SK-N-SH treated with all-trans-retinoic acid at 6 μM for 48 hours (cell line): ENCODE measurements around the gene RALB.

ENCODE experiments used
- ATAC-seq: fragments of 200-7000 bp; cut with Tn5 transposase; 3 replicates; pipeline ENCODE4 v1.9.1; 2020; ENCODE audit warnings: mild to moderate bottlenecking, moderate library complexity
- ARNTL ChIP-seq: fragments of 450-650 bp; formaldehyde crosslinking; IDR thresholded peaks from 2 replicates; pipeline ENCODE4 v1.5.0; 2020; ENCODE audit warnings: low read depth, mild to moderate bottlenecking, moderate library complexity, borderline replicate concordance
- BACH2 ChIP-seq: fragments of 250-450 bp; sonication (Bioruptor Pico); IDR thresholded peaks from 2 replicates; pipeline ENCODE4 v1.9.0; 2021; ENCODE audit warnings: mild to moderate bottlenecking, borderline replicate concordance
- CSDC2 ChIP-seq: fragments of 250-450 bp; sonication (Bioruptor Pico); IDR thresholded peaks from 2 replicates; pipeline ENCODE4 v1.5.0; 2020; ENCODE audit warnings: mild to moderate bottlenecking, moderate library complexity
- GLIS3 ChIP-seq: fragments of 250-450 bp; sonication (Bioruptor Pico); IDR thresholded peaks from 2 replicates; pipeline ENCODE4 v1.5.0; 2020; ENCODE audit warnings: mild to moderate bottlenecking, moderate library complexity
- RARB ChIP-seq: fragments of 250-450 bp; sonication (Bioruptor Pico); IDR thresholded peaks from 2 replicates; pipeline ENCODE4 v1.8.0; 2021; ENCODE audit warnings: mild to moderate bottlenecking, moderate library complexity
- SNAI2 ChIP-seq: fragments of 250-450 bp; sonication (Bioruptor Pico); IDR thresholded peaks from 2 replicates; pipeline ENCODE4 v1.5.0; 2020; ENCODE audit warnings: mild to moderate bottlenecking, moderate library complexity
- TCF4 ChIP-seq: fragments of 250-450 bp; sonication (Bioruptor Pico); IDR thresholded peaks from 2 replicates; pipeline ENCODE4 v1.8.0; 2021; ENCODE audit warnings: mild to moderate bottlenecking, moderate library complexity, borderline replicate concordance
- ZC3H10 ChIP-seq: fragments of 250-450 bp; sonication (Bioruptor Pico); IDR thresholded peaks from 2 replicates; pipeline ENCODE4 v1.5.1; 2021; ENCODE audit warnings: mild to moderate bottlenecking, moderate library complexity
- ZFP3 ChIP-seq: fragments of 250-450 bp; sonication (Bioruptor Pico); IDR thresholded peaks from 2 replicates; pipeline ENCODE4 v1.5.0; 2020; ENCODE audit warnings: mild to moderate bottlenecking, moderate library complexity
- ZNF565 ChIP-seq: fragments of 450-650 bp; formaldehyde crosslinking; conservative IDR thresholded peaks from 2 replicates; pipeline ENCODE4 v1.5.0; 2020; ENCODE audit warnings: low read depth, mild to moderate bottlenecking, moderate library complexity
- ZNF70 ChIP-seq: fragments of 450-650 bp; formaldehyde crosslinking; IDR thresholded peaks from 2 replicates; pipeline ENCODE4 v1.5.0; 2020; ENCODE audit warnings: mild to moderate bottlenecking, moderate library complexity
- ZNF8 ChIP-seq: fragments of 450-650 bp; formaldehyde crosslinking; IDR thresholded peaks from 2 replicates; pipeline ENCODE4 v1.5.0; 2020; ENCODE audit warnings: mild to moderate bottlenecking, moderate library complexity
- TF ChIP-seq, protein P1 (sequence below): fragments of 250-450 bp; sonication (Bioruptor Pico); IDR thresholded peaks from 2 replicates; pipeline ENCODE4 v1.8.0; 2021; ENCODE audit warnings: low read depth, mild to moderate bottlenecking, moderate library complexity, borderline replicate concordance
- TF ChIP-seq, protein P2 (sequence below): fragments of 250-450 bp; sonication (Bioruptor Pico); IDR thresholded peaks from 2 replicates; pipeline ENCODE4 v1.5.0; 2020; ENCODE audit warnings: mild to moderate bottlenecking, moderate library complexity
- TF ChIP-seq, protein P3 (sequence below): fragments of 250-450 bp; sonication (Bioruptor Pico); IDR thresholded peaks from 2 replicates; pipeline ENCODE4 v1.5.1; 2021; ENCODE audit warnings: mild to moderate bottlenecking, moderate library complexity
- TF ChIP-seq, protein P4 (sequence below): fragments of 250-450 bp; sonication (Bioruptor Pico); IDR thresholded peaks from 2 replicates; pipeline ENCODE4 v1.8.0; 2020; ENCODE audit warnings: mild to moderate bottlenecking, moderate library complexity, borderline replicate concordance
- TF ChIP-seq, protein P5 (sequence below): fragments of 250-450 bp; sonication (Bioruptor Pico); IDR thresholded peaks from 2 replicates; pipeline ENCODE4 v1.5.1; 2020; ENCODE audit warnings: low read depth, mild to moderate bottlenecking, moderate library complexity

The RALB gene

DNA sequence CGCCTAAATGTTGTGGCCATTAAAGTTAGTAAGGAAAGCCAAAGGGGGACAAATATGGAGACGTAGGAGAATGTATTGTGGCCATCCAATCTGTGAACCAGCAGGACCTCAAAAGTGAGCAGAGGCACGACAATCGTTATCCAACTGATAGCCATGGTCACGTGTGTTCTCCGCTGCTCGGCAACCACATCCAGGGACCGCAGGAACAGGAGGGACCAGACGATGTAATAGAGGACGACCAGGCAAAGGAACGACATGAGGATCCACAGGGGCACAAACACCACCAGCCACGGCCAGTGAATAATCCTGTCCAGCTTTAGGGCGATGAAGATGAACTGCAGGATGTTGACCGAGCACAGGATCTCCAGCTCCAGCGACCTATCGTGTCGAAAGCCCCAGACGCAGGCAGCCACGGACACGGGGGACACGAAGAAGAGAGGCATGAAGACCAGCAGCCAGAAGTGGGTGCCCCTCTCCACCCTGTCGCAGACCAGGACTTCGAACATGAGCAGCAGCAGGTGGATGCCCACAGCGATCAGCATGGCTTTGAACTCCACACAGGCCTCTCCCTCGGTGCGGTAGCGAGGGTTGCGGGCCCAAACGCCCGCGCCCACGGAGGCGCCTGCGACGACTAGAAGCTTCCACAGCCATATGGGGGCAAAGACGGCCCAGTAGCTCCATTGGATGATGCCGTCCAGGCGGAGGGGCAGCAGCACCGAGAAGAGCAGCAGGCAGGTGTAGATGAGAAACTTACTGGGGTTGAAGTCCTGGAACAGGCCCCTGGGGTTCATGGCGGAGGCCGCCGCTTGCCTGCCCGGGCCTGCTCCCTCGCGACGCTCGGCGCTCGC is 30.2 kb upstream of the RALB start:
- no peak for TF ChIP-seq TCF4
- no peak for TF ChIP-seq ARNTL (CRISPR knock-in tag)
- TF ChIP-seq BACH2 = no peak
- TF ChIP-seq, protein P1, sequence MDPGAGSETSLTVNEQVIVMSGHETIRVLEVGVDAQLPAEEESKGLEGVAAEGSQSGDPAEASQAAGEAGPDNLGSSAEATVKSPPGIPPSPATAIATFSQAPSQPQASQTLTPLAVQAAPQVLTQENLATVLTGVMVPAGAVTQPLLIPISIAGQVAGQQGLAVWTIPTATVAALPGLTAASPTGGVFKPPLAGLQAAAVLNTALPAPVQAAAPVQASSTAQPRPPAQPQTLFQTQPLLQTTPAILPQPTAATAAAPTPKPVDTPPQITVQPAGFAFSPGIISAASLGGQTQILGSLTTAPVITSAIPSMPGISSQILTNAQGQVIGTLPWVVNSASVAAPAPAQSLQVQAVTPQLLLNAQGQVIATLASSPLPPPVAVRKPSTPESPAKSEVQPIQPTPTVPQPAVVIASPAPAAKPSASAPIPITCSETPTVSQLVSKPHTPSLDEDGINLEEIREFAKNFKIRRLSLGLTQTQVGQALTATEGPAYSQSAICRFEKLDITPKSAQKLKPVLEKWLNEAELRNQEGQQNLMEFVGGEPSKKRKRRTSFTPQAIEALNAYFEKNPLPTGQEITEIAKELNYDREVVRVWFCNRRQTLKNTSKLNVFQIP (CRISPR knock-in tag) = no peak
- TF ChIP-seq CSDC2 (CRISPR knock-in tag) = no peak
- no peak for TF ChIP-seq ZNF70
- no peak for TF ChIP-seq RARB (CRISPR knock-in tag)
- no peak for TF ChIP-seq ZC3H10 (CRISPR knock-in tag)
- TF ChIP-seq, protein P2, sequence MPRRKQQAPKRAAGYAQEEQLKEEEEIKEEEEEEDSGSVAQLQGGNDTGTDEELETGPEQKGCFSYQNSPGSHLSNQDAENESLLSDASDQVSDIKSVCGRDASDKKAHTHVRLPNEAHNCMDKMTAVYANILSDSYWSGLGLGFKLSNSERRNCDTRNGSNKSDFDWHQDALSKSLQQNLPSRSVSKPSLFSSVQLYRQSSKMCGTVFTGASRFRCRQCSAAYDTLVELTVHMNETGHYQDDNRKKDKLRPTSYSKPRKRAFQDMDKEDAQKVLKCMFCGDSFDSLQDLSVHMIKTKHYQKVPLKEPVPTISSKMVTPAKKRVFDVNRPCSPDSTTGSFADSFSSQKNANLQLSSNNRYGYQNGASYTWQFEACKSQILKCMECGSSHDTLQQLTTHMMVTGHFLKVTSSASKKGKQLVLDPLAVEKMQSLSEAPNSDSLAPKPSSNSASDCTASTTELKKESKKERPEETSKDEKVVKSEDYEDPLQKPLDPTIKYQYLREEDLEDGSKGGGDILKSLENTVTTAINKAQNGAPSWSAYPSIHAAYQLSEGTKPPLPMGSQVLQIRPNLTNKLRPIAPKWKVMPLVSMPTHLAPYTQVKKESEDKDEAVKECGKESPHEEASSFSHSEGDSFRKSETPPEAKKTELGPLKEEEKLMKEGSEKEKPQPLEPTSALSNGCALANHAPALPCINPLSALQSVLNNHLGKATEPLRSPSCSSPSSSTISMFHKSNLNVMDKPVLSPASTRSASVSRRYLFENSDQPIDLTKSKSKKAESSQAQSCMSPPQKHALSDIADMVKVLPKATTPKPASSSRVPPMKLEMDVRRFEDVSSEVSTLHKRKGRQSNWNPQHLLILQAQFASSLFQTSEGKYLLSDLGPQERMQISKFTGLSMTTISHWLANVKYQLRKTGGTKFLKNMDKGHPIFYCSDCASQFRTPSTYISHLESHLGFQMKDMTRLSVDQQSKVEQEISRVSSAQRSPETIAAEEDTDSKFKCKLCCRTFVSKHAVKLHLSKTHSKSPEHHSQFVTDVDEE (CRISPR knock-in tag) = no peak
- TF ChIP-seq, protein P3, sequence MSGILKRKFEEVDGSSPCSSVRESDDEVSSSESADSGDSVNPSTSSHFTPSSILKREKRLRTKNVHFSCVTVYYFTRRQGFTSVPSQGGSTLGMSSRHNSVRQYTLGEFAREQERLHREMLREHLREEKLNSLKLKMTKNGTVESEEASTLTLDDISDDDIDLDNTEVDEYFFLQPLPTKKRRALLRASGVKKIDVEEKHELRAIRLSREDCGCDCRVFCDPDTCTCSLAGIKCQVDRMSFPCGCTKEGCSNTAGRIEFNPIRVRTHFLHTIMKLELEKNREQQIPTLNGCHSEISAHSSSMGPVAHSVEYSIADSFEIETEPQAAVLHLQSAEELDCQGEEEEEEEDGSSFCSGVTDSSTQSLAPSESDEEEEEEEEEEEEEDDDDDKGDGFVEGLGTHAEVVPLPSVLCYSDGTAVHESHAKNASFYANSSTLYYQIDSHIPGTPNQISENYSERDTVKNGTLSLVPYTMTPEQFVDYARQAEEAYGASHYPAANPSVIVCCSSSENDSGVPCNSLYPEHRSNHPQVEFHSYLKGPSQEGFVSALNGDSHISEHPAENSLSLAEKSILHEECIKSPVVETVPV = no peak
- TF ChIP-seq, protein P4, sequence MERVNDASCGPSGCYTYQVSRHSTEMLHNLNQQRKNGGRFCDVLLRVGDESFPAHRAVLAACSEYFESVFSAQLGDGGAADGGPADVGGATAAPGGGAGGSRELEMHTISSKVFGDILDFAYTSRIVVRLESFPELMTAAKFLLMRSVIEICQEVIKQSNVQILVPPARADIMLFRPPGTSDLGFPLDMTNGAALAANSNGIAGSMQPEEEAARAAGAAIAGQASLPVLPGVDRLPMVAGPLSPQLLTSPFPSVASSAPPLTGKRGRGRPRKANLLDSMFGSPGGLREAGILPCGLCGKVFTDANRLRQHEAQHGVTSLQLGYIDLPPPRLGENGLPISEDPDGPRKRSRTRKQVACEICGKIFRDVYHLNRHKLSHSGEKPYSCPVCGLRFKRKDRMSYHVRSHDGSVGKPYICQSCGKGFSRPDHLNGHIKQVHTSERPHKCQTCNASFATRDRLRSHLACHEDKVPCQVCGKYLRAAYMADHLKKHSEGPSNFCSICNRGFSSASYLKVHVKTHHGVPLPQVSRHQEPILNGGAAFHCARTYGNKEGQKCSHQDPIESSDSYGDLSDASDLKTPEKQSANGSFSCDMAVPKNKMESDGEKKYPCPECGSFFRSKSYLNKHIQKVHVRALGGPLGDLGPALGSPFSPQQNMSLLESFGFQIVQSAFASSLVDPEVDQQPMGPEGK (CRISPR knock-in tag) = no peak
- TF ChIP-seq, protein P5, sequence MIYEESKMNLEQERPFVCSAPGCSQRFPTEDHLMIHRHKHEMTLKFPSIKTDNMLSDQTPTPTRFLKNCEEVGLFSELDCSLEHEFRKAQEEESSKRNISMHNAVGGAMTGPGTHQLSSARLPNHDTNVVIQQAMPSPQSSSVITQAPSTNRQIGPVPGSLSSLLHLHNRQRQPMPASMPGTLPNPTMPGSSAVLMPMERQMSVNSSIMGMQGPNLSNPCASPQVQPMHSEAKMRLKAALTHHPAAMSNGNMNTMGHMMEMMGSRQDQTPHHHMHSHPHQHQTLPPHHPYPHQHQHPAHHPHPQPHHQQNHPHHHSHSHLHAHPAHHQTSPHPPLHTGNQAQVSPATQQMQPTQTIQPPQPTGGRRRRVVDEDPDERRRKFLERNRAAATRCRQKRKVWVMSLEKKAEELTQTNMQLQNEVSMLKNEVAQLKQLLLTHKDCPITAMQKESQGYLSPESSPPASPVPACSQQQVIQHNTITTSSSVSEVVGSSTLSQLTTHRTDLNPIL (CRISPR knock-in tag) = no peak
- no peak for ATAC-seq

DNA sequence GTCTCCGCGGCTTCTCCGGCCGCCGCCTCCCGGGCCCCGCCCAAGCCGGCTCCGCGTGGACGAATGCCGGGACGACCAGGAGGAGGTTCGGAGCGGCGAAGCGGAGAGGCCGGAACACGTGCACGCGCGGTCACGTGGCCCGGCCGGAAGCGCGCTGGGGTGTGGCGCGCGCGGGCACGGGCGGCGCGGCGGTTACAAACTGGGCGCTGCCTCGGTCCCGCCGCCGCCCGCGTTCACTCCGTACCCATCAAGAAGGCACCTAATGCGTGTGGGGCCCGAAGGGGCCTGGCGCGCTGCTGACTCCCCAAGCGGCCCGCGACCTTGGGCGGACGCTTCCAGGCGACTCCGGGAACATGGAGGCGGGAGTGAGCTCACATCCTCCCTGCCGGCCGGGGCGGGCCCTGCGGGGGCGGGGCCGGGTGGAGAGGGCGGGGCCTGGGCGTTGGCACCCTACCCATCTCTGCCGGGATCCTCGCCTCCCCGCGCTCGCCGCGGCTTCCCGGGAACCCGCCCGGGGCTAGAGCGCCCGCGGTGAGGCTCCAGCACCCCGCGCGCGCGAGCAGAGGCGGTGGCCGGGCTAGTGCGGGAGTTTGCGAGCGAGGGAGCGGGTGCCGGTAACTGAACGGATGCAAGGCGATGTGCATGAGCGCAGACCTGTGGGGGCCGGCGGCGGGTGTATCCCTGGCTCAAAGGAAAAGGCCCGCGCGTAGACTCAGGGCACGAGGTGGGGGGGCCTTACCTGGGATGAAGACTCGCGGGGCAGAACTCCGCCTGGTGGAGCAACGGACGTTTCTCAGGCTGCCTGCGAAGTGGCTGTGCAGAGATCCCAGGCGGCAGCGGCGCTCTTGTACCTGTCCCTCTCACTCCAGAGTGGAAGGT is 29.4 kb upstream of the RALB start, which contains the start of gene TMEM185B:
Gene TMEM185B (minus strand): TSS at position 367 of the 879 bp plus-strand sequence. CDS start 424 bp downstream, outside the sequence.
- ATAC-seq = peak; percentile 95
- TF ChIP-seq CSDC2 (CRISPR knock-in tag) = peak; percentile 95
- peak; percentile 74; the same call in 1 of the 2 replicates for TF ChIP-seq SNAI2 (CRISPR knock-in tag)
- TF ChIP-seq ZNF8 (CRISPR knock-in tag) = peak; percentile 53; the same call in 1 of the 2 replicates
- TF ChIP-seq, protein P1 (CRISPR knock-in tag) = no peak
- TF ChIP-seq, protein P3 = no peak
- TF ChIP-seq, protein P5 (CRISPR knock-in tag) = no peak
- no peak; the same call in 1 of the 2 replicates for TF ChIP-seq ZNF565 (CRISPR knock-in tag)
- TF ChIP-seq ARNTL (CRISPR knock-in tag) = peak; percentile 92
- peak; percentile 74 for TF ChIP-seq ZFP3 (CRISPR knock-in tag)
- TF ChIP-seq GLIS3 = no peak
- 0 out of 2 replicates have a peak, but pooled peaks have one; percentile 29 for TF ChIP-seq BACH2
- TF ChIP-seq RARB (CRISPR knock-in tag) = no peak
- TF ChIP-seq, protein P2 (CRISPR knock-in tag) = peak; percentile 94
